ENCODE data around the gene RBM8A.

RBM8A gene

DNA sequence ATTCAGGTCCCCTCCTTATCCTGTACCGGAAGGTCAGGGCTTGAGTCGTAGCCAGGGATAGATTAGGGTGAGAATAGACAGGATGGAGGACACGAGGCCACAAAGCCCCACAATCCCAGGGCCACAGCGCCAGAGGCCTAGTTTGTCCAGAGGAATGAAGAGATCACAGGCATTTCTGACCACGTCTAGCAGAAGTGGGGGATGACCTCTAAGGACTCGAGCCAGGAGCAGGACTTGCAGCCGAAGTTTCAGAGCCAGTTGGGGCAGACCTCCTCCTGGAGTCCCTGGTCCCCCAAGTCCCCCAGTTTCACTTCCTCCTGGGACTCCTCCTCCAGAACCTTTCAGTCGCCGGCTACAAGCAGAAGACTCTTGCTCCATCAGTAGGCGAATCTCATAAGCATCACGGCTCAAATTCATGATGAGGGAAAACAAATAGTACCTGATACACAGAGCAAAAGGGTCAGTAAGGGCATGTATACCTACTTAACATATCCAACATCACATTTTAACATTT is 15.1 kb downstream of the RBM8A start:
- TF ChIP-seq ZC3H10 (CRISPR knock-in tag; IDR thresholded peaks at IDR 0.05) = no peak
- TF ChIP-seq ARNTL (CRISPR knock-in tag; IDR thresholded peaks at IDR 0.05; ENCODE audit: borderline replicate concordance, low read depth) = no peak
- TF ChIP-seq ISL1 (CRISPR knock-in tag; IDR thresholded peaks at IDR 0.05) = no peak
- no peak for TF ChIP-seq SNAI2 (CRISPR knock-in tag; IDR thresholded peaks at IDR 0.05)
- TF ChIP-seq TOX (CRISPR knock-in tag; IDR thresholded peaks at IDR 0.05; ENCODE audit: borderline replicate concordance) = no peak
- TF ChIP-seq, protein P1, sequence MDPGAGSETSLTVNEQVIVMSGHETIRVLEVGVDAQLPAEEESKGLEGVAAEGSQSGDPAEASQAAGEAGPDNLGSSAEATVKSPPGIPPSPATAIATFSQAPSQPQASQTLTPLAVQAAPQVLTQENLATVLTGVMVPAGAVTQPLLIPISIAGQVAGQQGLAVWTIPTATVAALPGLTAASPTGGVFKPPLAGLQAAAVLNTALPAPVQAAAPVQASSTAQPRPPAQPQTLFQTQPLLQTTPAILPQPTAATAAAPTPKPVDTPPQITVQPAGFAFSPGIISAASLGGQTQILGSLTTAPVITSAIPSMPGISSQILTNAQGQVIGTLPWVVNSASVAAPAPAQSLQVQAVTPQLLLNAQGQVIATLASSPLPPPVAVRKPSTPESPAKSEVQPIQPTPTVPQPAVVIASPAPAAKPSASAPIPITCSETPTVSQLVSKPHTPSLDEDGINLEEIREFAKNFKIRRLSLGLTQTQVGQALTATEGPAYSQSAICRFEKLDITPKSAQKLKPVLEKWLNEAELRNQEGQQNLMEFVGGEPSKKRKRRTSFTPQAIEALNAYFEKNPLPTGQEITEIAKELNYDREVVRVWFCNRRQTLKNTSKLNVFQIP (CRISPR knock-in tag; IDR thresholded peaks at IDR 0.05; ENCODE audit: borderline replicate concordance, low read depth) = no peak
- TF ChIP-seq CSDC2 (CRISPR knock-in tag; IDR thresholded peaks at IDR 0.05) = no peak
- TF ChIP-seq, protein P2, sequence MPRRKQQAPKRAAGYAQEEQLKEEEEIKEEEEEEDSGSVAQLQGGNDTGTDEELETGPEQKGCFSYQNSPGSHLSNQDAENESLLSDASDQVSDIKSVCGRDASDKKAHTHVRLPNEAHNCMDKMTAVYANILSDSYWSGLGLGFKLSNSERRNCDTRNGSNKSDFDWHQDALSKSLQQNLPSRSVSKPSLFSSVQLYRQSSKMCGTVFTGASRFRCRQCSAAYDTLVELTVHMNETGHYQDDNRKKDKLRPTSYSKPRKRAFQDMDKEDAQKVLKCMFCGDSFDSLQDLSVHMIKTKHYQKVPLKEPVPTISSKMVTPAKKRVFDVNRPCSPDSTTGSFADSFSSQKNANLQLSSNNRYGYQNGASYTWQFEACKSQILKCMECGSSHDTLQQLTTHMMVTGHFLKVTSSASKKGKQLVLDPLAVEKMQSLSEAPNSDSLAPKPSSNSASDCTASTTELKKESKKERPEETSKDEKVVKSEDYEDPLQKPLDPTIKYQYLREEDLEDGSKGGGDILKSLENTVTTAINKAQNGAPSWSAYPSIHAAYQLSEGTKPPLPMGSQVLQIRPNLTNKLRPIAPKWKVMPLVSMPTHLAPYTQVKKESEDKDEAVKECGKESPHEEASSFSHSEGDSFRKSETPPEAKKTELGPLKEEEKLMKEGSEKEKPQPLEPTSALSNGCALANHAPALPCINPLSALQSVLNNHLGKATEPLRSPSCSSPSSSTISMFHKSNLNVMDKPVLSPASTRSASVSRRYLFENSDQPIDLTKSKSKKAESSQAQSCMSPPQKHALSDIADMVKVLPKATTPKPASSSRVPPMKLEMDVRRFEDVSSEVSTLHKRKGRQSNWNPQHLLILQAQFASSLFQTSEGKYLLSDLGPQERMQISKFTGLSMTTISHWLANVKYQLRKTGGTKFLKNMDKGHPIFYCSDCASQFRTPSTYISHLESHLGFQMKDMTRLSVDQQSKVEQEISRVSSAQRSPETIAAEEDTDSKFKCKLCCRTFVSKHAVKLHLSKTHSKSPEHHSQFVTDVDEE (CRISPR knock-in tag; IDR thresholded peaks at IDR 0.05) = no peak
- TF ChIP-seq ZNF8 (CRISPR knock-in tag; IDR thresholded peaks at IDR 0.05) = no peak
- no peak for TF ChIP-seq GLIS3 (CRISPR knock-in tag; IDR thresholded peaks at IDR 0.05)
- TF ChIP-seq TCF4 (CRISPR knock-in tag; IDR thresholded peaks at IDR 0.05; ENCODE audit: borderline replicate concordance) = no peak
- no peak for TF ChIP-seq OSR1 (CRISPR knock-in tag; IDR thresholded peaks at IDR 0.05)
- no peak for TF ChIP-seq ESRRG (CRISPR knock-in tag; IDR thresholded peaks at IDR 0.05)
- no peak for TF ChIP-seq ZFP3 (CRISPR knock-in tag; IDR thresholded peaks at IDR 0.05)
- no peak for TF ChIP-seq ZNF70 (CRISPR knock-in tag; IDR thresholded peaks at IDR 0.05)
- no peak for TF ChIP-seq RARB (CRISPR knock-in tag; IDR thresholded peaks at IDR 0.05)
- no peak for TF ChIP-seq ZFP30 (CRISPR knock-in tag; IDR thresholded peaks at IDR 0.05)
- no peak for TF ChIP-seq PPARA (CRISPR knock-in tag; IDR thresholded peaks at IDR 0.05; ENCODE audit: borderline replicate concordance)
- TF ChIP-seq, protein P3, sequence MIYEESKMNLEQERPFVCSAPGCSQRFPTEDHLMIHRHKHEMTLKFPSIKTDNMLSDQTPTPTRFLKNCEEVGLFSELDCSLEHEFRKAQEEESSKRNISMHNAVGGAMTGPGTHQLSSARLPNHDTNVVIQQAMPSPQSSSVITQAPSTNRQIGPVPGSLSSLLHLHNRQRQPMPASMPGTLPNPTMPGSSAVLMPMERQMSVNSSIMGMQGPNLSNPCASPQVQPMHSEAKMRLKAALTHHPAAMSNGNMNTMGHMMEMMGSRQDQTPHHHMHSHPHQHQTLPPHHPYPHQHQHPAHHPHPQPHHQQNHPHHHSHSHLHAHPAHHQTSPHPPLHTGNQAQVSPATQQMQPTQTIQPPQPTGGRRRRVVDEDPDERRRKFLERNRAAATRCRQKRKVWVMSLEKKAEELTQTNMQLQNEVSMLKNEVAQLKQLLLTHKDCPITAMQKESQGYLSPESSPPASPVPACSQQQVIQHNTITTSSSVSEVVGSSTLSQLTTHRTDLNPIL (CRISPR knock-in tag; IDR thresholded peaks at IDR 0.05; ENCODE audit: low read depth) = no peak
- TF ChIP-seq, protein P4, sequence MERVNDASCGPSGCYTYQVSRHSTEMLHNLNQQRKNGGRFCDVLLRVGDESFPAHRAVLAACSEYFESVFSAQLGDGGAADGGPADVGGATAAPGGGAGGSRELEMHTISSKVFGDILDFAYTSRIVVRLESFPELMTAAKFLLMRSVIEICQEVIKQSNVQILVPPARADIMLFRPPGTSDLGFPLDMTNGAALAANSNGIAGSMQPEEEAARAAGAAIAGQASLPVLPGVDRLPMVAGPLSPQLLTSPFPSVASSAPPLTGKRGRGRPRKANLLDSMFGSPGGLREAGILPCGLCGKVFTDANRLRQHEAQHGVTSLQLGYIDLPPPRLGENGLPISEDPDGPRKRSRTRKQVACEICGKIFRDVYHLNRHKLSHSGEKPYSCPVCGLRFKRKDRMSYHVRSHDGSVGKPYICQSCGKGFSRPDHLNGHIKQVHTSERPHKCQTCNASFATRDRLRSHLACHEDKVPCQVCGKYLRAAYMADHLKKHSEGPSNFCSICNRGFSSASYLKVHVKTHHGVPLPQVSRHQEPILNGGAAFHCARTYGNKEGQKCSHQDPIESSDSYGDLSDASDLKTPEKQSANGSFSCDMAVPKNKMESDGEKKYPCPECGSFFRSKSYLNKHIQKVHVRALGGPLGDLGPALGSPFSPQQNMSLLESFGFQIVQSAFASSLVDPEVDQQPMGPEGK (CRISPR knock-in tag; IDR thresholded peaks at IDR 0.05; ENCODE audit: borderline replicate concordance) = no peak

DNA sequence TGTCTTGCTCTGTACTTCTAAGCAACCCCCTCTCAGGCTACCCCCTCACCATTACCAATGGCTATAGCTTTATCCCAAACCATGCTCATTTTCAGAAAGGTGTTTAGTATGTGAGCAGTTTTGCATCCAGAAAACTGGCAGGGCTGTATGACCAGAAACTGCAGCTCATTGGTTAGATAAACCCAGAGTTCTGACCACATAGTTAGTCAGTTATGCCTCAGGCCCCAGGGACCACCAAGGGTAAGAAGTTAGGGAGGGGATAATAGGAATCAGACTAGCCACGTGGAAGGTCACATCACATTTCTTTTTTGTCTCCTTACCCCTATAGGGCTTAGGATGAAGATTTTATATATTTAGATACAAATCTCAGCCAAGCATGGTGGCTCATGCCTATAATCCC is 18.6 kb downstream of the RBM8A start:
- ATAC-seq = no peak
- TF ChIP-seq ARNTL (CRISPR knock-in tag; IDR thresholded peaks at IDR 0.05; ENCODE audit: borderline replicate concordance, low read depth) (no peak), TCF4 (CRISPR knock-in tag; IDR thresholded peaks at IDR 0.05; ENCODE audit: borderline replicate concordance) (no peak), ZFP30 (CRISPR knock-in tag; IDR thresholded peaks at IDR 0.05) (no peak), ZFP3 (CRISPR knock-in tag; IDR thresholded peaks at IDR 0.05) (no peak), ZC3H10 (CRISPR knock-in tag; IDR thresholded peaks at IDR 0.05) (no peak), RARB (CRISPR knock-in tag; IDR thresholded peaks at IDR 0.05) (no peak), SNAI2 (CRISPR knock-in tag; IDR thresholded peaks at IDR 0.05) (no peak), ZNF8 (CRISPR knock-in tag; IDR thresholded peaks at IDR 0.05) (no peak), ISL1 (CRISPR knock-in tag; IDR thresholded peaks at IDR 0.05) (no peak), BACH2 (CRISPR knock-in tag; IDR thresholded peaks at IDR 0.05; ENCODE audit: borderline replicate concordance) (no peak), OSR1 (CRISPR knock-in tag; IDR thresholded peaks at IDR 0.05) (no peak), ZNF70 (CRISPR knock-in tag; IDR thresholded peaks at IDR 0.05) (no peak)
- TF ChIP-seq, protein P1 (CRISPR knock-in tag; IDR thresholded peaks at IDR 0.05; ENCODE audit: borderline replicate concordance, low read depth) = no peak
- TF ChIP-seq, protein P2 (CRISPR knock-in tag; IDR thresholded peaks at IDR 0.05) = no peak
- TF ChIP-seq, protein P5, sequence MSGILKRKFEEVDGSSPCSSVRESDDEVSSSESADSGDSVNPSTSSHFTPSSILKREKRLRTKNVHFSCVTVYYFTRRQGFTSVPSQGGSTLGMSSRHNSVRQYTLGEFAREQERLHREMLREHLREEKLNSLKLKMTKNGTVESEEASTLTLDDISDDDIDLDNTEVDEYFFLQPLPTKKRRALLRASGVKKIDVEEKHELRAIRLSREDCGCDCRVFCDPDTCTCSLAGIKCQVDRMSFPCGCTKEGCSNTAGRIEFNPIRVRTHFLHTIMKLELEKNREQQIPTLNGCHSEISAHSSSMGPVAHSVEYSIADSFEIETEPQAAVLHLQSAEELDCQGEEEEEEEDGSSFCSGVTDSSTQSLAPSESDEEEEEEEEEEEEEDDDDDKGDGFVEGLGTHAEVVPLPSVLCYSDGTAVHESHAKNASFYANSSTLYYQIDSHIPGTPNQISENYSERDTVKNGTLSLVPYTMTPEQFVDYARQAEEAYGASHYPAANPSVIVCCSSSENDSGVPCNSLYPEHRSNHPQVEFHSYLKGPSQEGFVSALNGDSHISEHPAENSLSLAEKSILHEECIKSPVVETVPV (CRISPR knock-in tag; IDR thresholded peaks at IDR 0.05) = no peak
- TF ChIP-seq, protein P3 (CRISPR knock-in tag; IDR thresholded peaks at IDR 0.05; ENCODE audit: low read depth) = no peak

More for the DNA sequence above, 15.1 kb downstream of the RBM8A start:
- ATAC-seq = no peak

Data from SK-N-SH treated with all-trans-retinoic acid at 6 μM for 48 hours (cell line).